NB4 (cell line): ENCODE results near the gene MCF2L.

ENCODE experiments used
- DNase-seq: peaks from one replicate; pipeline ENCODE4 v3.0.0; 2010; ENCODE audit warnings: low read depth
- H3K4me3 ChIP-seq: one replicate; pipeline ENCODE4 v1.5.1; 2011; ENCODE audit warnings: mild to moderate bottlenecking, low read depth, low read length, moderate library complexity
- CTCF ChIP-seq: IDR thresholded peaks from one replicate; pipeline ENCODE4 v1.5.1; 2012; ENCODE audit warnings: low read depth, low read length
- MAX ChIP-seq: IDR thresholded peaks from 2 replicates; pipeline ENCODE4 v1.6.1; 2011; ENCODE audit warnings: low read depth, low read length
- MYC ChIP-seq: IDR thresholded peaks from 2 replicates; pipeline ENCODE4 v1.6.1; 2011; ENCODE audit warnings: low read depth, low read length
- POLR2A ChIP-seq: IDR thresholded peaks from 2 replicates; pipeline ENCODE4 v1.6.1; 2011; ENCODE audit warnings: mild to moderate bottlenecking; ENCODE audit not compliant: insufficient read length; ENCODE audit errors: extremely low read depth

Gene MCF2L

GRCh38 chr13:113137691-113138298, 168.8 kb downstream of the MCF2L start:
- no peak for DNase-seq
- no peak for TF ChIP-seq CTCF
- TF ChIP-seq MAX, result no peak
- no peak for TF ChIP-seq POLR2A
- TF ChIP-seq MYC, result no peak
- no peak overlapping the region for H3K4me3 ChIP-seq

- TF ChIP-seq CTCF, result no peak
- no peak for TF ChIP-seq MYC
- TF ChIP-seq POLR2A, result no peak
- H3K4me3 ChIP-seq, result no peak overlapping the region
- DNase-seq, result peak; percentile 42
Observed at GRCh38 chr13:113138792-113139551, 170.0 kb downstream of the MCF2L start.

GRCh38 chr13:113139577-113139976, 170.6 kb downstream of the MCF2L start:
- TF ChIP-seq MAX, result no peak
- TF ChIP-seq CTCF, result no peak
- no peak for TF ChIP-seq POLR2A
- no peak for TF ChIP-seq MYC
- H3K4me3 ChIP-seq, result no peak overlapping the region
- no peak for DNase-seq

GRCh38 chr13:113140677-113141600, 171.9 kb downstream of the MCF2L start:
- H3K4me3 ChIP-seq, result no peak overlapping the region
- DNase-seq, result no peak
- TF ChIP-seq CTCF (no peak), POLR2A (no peak), MYC (no peak), MAX (no peak)

- TF ChIP-seq POLR2A, result no peak
- DNase-seq, result no peak
- no peak overlapping the region for H3K4me3 ChIP-seq
Observed at GRCh38 chr13:113141601-113141970, 172.6 kb downstream of the MCF2L start.

- TF ChIP-seq MAX (no peak), MYC (no peak), CTCF (no peak), POLR2A (no peak)
- no peak for DNase-seq
- H3K4me3 ChIP-seq, result no peak overlapping the region
Observed at GRCh38 chr13:113142876-113143275, 173.9 kb downstream of the MCF2L start.
